ENCODE measurements around the gene TSHR. TPM values are rescaled to one million over a fixed set of nuclear protein-coding genes. Genes with fewer than 3 reads are reported as not detected.
"Not testable (repeated sequence)": the region's sequence is repeated elsewhere in the genome, so short reads cannot be mapped to it uniquely, and the experiment has no call there.

The TSHR gene
- total RNA-seq, 1 experiment from 2014 or later, result not detected

DNA sequence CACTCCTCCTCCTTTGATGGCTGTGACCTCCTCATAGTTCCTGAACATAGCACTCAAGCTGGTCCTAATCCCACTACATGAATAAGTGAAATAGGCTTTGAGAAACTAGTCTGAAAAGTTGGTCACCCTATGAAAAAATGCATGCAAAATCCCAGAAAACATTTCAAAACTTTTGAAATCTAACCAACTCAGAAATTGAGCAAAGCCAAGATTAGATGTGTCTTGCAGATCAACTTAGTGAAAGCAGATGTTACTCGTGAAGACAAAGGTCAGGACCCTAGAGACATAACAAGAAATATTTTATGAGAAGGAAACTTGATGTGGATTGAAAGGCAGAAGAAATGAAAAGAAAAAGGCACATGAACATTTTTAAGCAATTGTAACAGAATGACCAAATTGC is 63.3 kb downstream of the TSHR start:
- H3K4me3 Mint-ChIP-seq, result no peak overlapping the region
- ChIA-PET CTCF (interaction anchor here (1.0 kb wide), 1 partner anchor 31 kb away, joined by 5 read pairs; no protein-coding TSS in a partner anchor), POLR2A (no interaction called here)
- H3K9me3 Mint-ChIP-seq, result peaks cover 13% of the 10 kb centered on the region
- H3K27me3 Mint-ChIP-seq (ENCODE audit: low read depth), result no peaks in the 10 kb centered on the region
- H3K4me1 Mint-ChIP-seq, result no peaks in the 10 kb centered on the region
- TF ChIP-seq, protein P1, sequence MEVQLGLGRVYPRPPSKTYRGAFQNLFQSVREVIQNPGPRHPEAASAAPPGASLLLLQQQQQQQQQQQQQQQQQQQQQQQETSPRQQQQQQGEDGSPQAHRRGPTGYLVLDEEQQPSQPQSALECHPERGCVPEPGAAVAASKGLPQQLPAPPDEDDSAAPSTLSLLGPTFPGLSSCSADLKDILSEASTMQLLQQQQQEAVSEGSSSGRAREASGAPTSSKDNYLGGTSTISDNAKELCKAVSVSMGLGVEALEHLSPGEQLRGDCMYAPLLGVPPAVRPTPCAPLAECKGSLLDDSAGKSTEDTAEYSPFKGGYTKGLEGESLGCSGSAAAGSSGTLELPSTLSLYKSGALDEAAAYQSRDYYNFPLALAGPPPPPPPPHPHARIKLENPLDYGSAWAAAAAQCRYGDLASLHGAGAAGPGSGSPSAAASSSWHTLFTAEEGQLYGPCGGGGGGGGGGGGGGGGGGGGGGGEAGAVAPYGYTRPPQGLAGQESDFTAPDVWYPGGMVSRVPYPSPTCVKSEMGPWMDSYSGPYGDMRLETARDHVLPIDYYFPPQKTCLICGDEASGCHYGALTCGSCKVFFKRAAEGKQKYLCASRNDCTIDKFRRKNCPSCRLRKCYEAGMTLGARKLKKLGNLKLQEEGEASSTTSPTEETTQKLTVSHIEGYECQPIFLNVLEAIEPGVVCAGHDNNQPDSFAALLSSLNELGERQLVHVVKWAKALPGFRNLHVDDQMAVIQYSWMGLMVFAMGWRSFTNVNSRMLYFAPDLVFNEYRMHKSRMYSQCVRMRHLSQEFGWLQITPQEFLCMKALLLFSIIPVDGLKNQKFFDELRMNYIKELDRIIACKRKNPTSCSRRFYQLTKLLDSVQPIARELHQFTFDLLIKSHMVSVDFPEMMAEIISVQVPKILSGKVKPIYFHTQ (CRISPR knock-in tag; IDR thresholded peaks at IDR 0.05), result no peak
- TF ChIP-seq ZNF138 (CRISPR knock-in tag; conservative IDR thresholded peaks at IDR 0.05) (no peak), NR1H2 (CRISPR knock-in tag; IDR thresholded peaks at IDR 0.05) (no peak), RORB (CRISPR knock-in tag; IDR thresholded peaks at IDR 0.05) (no peak)
- ATAC-seq (no peak), DNase-seq (ENCODE audit: low spot score) (no peak)
- no peaks in the 10 kb centered on the region for H3K36me3 Mint-ChIP-seq
- H3K27ac Mint-ChIP-seq, result no peak overlapping the region

DNA sequence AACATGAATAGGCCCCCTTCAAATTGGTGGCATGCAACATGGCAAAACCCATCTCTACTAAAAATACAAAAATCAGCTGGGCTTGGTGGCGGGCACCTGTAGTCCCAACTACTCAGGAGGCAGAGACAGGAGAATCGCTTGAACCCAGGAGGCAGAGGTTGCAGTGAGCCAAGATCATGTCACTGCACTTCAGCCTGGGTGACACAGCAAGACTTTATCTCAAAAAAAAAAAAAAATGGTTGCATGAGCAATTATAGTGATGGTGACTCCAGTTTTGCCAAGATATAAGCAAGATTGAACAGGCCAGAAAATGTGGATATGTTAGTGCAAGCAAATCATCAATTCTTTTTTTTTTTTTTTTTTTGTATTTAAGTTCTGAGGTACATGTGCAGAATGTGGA is 63.7 kb downstream of the TSHR start:
- H3K36me3 Mint-ChIP-seq; ATAC-seq; H3K27ac Mint-ChIP-seq; CTCF ChIA-PET; POLR2A ChIA-PET; H3K9me3 Mint-ChIP-seq; DNase-seq (ENCODE audit: low spot score); H3K4me1 Mint-ChIP-seq; H3K27me3 Mint-ChIP-seq (ENCODE audit: low read depth); H3K4me3 Mint-ChIP-seq: not testable (repeated sequence)

DNA sequence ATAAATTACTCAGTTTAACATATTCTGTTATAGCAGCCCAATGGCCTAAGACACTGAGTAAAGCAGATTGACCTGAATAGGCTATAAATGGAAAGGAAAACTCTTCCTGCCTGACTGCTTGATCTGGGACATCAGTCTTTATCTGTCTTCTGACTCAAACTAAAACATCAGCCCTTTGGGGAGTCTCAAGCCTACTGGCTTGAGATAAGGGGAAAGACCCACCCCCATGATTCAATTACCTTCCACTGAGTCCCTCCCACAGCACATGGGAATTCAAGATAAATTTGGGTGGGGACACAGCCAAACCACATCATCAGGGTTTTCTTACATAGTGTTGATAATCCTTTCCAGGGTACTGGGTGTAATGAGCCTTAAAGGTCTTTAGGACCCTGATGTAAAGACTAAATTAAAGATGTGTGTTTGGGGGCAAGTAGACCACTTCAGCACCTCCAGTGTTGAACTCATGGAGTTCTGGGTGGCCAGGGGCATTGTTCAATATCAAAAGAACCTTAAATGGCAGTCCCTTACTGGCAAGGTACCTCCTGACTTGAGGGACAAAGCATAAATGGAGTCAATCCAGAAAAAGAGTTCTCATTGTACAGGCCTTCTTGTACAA is 67.8 kb downstream of the TSHR start:
- CTCF ChIA-PET, result no interaction called here
- H3K36me3 Mint-ChIP-seq, result no peaks in the 10 kb centered on the region

DNA sequence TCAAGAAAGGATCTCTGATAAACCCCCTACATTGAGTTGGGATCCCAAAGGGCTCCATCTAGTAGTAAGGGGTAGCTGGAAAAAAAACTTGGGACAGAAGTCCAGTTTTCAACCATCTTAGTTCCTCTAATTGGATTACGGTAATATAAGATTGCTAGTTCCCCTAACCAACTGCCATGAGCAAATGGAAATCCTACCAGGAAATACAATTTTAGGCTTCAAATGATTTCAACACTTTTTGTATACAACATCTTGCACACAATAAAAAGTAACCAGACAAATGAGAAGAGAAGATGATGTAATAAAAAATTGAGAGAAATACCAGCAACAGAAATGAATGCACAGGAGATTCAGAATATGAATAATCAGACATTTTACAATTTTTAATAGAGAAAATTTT is 73.0 kb downstream of the TSHR start:
- Mint-ChIP-seq H3K4me3 (no peak overlapping the region), H3K36me3 (no peaks in the 10 kb centered on the region), H3K27ac (no peak overlapping the region), H3K9me3 (0 out of 2 replicates have a peak, but pooled peaks cover 3% of the 10 kb centered on the region), H3K4me1 (no peaks in the 10 kb centered on the region), H3K27me3 (ENCODE audit: low read depth) (no peaks in the 10 kb centered on the region)
- POLR2A ChIA-PET, result no interaction called here
- no peak for DNase-seq (ENCODE audit: low spot score)
- ATAC-seq, result no peak
- TF ChIP-seq NFATC4 (CRISPR knock-in tag; IDR thresholded peaks at IDR 0.05) (no peak), ESRRA (CRISPR knock-in tag; IDR thresholded peaks at IDR 0.05; ENCODE audit: borderline replicate concordance) (no peak), JAZF1 (CRISPR knock-in tag; IDR thresholded peaks at IDR 0.05) (no peak), RORB (CRISPR knock-in tag; IDR thresholded peaks at IDR 0.05) (no peak)
- CTCF ChIA-PET, result no interaction called here

More for the DNA sequence above, 67.8 kb downstream of the TSHR start:
- no peak overlapping the region for H3K27ac Mint-ChIP-seq
- TF ChIP-seq GTF2I (CRISPR knock-in tag; conservative IDR thresholded peaks at IDR 0.05), result no peak
- TF ChIP-seq, protein P2, sequence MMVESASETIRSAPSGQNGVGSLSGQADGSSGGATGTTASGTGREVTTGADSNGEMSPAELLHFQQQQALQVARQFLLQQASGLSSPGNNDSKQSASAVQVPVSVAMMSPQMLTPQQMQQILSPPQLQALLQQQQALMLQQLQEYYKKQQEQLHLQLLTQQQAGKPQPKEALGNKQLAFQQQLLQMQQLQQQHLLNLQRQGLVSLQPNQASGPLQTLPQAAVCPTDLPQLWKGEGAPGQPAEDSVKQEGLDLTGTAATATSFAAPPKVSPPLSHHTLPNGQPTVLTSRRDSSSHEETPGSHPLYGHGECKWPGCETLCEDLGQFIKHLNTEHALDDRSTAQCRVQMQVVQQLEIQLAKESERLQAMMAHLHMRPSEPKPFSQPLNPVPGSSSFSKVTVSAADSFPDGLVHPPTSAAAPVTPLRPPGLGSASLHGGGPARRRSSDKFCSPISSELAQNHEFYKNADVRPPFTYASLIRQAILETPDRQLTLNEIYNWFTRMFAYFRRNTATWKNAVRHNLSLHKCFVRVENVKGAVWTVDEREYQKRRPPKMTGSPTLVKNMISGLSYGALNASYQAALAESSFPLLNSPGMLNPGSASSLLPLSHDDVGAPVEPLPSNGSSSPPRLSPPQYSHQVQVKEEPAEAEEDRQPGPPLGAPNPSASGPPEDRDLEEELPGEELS (CRISPR knock-in tag; IDR thresholded peaks at IDR 0.05), result no peak
- TF ChIP-seq ELF4 (CRISPR knock-in tag; IDR thresholded peaks at IDR 0.05; ENCODE audit: low read depth), result no peak
- TF ChIP-seq SMAD3 (CRISPR knock-in tag; IDR thresholded peaks at IDR 0.05; ENCODE audit: borderline replicate concordance), result no peak
- no peak overlapping the region for H3K4me3 Mint-ChIP-seq
- ATAC-seq, result no peak
- no peak for DNase-seq (ENCODE audit: low spot score)
- H3K4me1 Mint-ChIP-seq, result no peaks in the 10 kb centered on the region
- no peaks in the 10 kb centered on the region for H3K27me3 Mint-ChIP-seq (ENCODE audit: low read depth)
- POLR2A ChIA-PET, result no interaction called here
- no peaks in the 10 kb centered on the region for H3K9me3 Mint-ChIP-seq

DNA sequence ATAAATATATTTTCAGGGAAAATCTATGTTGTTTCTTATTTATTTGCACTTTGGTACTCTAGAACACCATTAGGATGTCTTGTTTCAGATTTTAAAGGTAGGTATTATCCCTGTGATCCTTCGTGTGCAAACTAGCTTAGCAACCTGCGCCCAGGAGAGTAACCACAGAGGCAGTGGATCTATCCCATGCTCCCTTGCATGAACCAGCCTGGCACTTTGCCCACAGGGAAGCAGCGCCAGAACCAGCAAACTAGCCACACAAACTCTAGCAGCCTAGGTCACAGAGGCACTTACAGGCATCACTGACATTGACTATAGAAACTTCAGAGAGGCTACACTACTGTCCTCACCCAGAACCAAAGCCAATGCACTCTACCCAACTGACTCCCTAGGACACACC is 76.1 kb downstream of the TSHR start:
- DNase-seq (ENCODE audit: low spot score) (no peak), ATAC-seq (no peak)
- Mint-ChIP-seq H3K4me1 (no peaks in the 10 kb centered on the region), H3K36me3 (0 out of 2 replicates have a peak, but pooled peaks cover 4% of the 10 kb centered on the region), H3K27ac (no peak overlapping the region), H3K9me3 (peaks cover 11% of the 10 kb centered on the region), H3K27me3 (ENCODE audit: low read depth) (no peaks in the 10 kb centered on the region), H3K4me3 (no peak overlapping the region)
- CTCF ChIA-PET, result no interaction called here
- POLR2A ChIA-PET, result no interaction called here
- TF ChIP-seq, protein P3, sequence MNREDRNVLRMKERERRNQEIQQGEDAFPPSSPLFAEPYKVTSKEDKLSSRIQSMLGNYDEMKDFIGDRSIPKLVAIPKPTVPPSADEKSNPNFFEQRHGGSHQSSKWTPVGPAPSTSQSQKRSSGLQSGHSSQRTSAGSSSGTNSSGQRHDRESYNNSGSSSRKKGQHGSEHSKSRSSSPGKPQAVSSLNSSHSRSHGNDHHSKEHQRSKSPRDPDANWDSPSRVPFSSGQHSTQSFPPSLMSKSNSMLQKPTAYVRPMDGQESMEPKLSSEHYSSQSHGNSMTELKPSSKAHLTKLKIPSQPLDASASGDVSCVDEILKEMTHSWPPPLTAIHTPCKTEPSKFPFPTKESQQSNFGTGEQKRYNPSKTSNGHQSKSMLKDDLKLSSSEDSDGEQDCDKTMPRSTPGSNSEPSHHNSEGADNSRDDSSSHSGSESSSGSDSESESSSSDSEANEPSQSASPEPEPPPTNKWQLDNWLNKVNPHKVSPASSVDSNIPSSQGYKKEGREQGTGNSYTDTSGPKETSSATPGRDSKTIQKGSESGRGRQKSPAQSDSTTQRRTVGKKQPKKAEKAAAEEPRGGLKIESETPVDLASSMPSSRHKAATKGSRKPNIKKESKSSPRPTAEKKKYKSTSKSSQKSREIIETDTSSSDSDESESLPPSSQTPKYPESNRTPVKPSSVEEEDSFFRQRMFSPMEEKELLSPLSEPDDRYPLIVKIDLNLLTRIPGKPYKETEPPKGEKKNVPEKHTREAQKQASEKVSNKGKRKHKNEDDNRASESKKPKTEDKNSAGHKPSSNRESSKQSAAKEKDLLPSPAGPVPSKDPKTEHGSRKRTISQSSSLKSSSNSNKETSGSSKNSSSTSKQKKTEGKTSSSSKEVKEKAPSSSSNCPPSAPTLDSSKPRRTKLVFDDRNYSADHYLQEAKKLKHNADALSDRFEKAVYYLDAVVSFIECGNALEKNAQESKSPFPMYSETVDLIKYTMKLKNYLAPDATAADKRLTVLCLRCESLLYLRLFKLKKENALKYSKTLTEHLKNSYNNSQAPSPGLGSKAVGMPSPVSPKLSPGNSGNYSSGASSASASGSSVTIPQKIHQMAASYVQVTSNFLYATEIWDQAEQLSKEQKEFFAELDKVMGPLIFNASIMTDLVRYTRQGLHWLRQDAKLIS (CRISPR knock-in tag; IDR thresholded peaks at IDR 0.05; ENCODE audit: borderline replicate concordance), result no peak
- TF ChIP-seq SP1 (CRISPR knock-in tag; conservative IDR thresholded peaks at IDR 0.05), result no peak
- TF ChIP-seq TEAD1 (CRISPR knock-in tag; IDR thresholded peaks at IDR 0.05), result no peak
- no peak for TF ChIP-seq CREM (CRISPR knock-in tag; IDR thresholded peaks at IDR 0.05)
- TF ChIP-seq EMX1 (CRISPR knock-in tag; IDR thresholded peaks at IDR 0.05), result no peak
- TF ChIP-seq, protein P4, sequence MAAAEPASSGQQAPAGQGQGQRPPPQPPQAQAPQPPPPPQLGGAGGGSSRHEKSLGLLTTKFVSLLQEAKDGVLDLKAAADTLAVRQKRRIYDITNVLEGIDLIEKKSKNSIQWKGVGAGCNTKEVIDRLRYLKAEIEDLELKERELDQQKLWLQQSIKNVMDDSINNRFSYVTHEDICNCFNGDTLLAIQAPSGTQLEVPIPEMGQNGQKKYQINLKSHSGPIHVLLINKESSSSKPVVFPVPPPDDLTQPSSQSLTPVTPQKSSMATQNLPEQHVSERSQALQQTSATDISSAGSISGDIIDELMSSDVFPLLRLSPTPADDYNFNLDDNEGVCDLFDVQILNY (CRISPR knock-in tag; IDR thresholded peaks at IDR 0.05), result no peak
